A673 (cell line): ENCODE results near the gene TRAPPC10.

ENCODE experiments used
- EZH2 ChIP-seq: fragments of 200-600 bp; sonication (generic); IDR thresholded peaks from 2 replicates; pipeline ENCODE4 v1.6.1; 2017; ENCODE audit warnings: borderline replicate concordance, low read depth, mild to moderate bottlenecking, mixed read lengths, antibody characterized with exemption, low read length; ENCODE audit not compliant: poor library complexity, severe bottlenecking
- TF ChIP-seq, protein P1 (sequence below): fragments of 300-800, 200-600 bp; sonication (generic); conservative IDR thresholded peaks from 2 replicates; pipeline ENCODE4 v1.5.1; 2017; ENCODE audit warnings: low read depth, mild to moderate bottlenecking, antibody characterized with exemption, low read length, moderate library complexity, mixed read lengths

DNA sequence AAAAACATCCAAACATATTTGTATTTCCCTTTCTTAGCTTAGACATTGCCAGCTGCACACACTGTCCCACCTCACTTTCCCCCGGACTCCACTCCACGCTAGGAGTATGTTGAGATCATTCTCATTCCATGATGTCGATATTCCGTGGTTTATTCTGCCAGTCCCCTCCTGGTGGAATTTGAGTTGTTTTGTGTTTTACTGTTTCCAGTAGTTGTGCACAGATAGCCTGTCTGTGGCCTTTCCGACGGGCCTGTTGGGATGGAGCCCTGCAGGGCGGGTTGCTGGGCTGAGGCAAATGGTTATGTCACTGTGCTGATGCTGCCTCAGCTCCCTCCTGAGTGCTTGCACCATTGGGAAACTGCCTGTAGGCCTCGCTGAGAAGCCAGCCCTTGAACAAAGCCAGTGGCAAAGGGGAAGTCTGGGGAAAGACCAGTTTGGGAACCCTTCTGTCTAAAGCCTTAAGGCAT lies 12.8 kb downstream of the TRAPPC10 start:
- TF ChIP-seq EZH2 = no peak
- TF ChIP-seq, protein P1, sequence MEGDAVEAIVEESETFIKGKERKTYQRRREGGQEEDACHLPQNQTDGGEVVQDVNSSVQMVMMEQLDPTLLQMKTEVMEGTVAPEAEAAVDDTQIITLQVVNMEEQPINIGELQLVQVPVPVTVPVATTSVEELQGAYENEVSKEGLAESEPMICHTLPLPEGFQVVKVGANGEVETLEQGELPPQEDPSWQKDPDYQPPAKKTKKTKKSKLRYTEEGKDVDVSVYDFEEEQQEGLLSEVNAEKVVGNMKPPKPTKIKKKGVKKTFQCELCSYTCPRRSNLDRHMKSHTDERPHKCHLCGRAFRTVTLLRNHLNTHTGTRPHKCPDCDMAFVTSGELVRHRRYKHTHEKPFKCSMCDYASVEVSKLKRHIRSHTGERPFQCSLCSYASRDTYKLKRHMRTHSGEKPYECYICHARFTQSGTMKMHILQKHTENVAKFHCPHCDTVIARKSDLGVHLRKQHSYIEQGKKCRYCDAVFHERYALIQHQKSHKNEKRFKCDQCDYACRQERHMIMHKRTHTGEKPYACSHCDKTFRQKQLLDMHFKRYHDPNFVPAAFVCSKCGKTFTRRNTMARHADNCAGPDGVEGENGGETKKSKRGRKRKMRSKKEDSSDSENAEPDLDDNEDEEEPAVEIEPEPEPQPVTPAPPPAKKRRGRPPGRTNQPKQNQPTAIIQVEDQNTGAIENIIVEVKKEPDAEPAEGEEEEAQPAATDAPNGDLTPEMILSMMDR = no peak
